ENCODE measurements around the gene CDCA7.
A peak's percentile ranks its signal among the peaks of the same experiment; 100 is the strongest.
"Not testable (repeated sequence)": the region's sequence is repeated elsewhere in the genome, so short reads cannot be mapped to it uniquely, and the experiment has no call there.

CDCA7 gene

DNA sequence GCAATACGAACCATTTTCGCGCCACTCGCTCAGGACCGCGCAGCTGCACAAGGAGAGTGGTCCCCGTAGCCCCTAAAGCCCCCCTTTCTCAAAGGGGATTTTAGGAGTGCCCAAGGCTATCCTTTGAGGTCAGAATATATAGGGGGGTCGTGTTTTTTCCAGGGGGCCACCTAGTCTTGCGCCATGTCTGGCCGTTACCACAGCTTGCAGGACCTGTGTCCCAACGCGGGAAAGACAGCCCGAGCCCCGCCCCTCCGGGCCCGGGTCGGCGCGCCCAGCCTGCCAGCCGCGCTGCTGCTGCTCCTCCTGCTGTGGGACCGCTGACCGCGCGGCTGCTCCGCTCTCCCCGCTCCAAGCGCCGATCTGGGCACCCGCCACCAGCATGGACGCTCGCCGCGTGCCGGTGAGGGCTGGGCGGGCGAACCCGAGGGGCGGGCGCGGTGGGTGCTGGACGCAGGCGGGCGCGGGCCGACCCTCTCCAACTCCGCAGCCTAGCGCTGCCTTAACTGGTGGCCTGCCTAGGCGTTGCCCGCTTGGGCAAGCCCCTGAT, at the start of gene CDCA7:
CDCA7 (plus strand) TSS at position 291 of the 550 bp plus-strand sequence; CDS start at position 383, 92 bp downstream.
- peak; percentile 54 for DNase-seq

DNA sequence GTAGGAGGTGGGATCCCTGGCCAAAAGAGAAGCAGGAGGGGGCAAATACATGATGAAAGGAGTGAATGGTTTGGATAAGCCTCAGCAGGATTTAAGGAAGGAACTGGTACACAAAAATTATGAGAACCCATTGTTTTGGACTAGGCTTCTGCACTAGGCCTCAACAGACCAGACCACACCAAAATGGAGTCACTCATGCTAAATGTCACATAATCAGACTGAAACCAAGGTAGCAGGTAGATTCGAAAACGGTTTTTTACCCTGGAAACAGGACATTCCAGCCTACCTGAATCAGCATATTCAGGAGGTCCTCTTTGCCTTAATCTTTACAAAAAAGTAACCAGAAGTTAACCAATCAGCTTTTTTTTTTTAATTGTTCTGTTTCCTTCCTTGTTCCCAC, 49.4 kb upstream of the CDCA7 start:
- no peak for DNase-seq

DNA sequence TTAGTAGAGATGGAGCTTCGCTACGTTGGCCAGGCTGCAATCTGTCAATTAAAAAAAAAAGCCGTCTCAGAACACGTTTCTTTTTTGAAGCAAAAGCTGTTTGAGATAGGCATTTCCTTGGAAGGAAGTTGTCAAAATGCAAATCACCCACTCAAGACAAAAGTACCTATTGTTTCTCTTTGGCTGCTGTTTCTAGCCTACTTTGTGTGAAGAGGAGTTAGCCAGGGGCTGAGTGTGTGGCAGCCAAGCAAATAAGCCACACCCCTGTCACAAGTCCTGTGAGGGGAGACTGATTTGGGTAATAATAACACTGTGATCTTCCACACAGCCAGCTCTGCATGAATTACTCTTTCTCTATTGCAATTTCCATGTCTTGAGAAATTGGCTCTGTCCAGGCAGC, 47.4 kb upstream of the CDCA7 start:
- no peak for DNase-seq

DNA sequence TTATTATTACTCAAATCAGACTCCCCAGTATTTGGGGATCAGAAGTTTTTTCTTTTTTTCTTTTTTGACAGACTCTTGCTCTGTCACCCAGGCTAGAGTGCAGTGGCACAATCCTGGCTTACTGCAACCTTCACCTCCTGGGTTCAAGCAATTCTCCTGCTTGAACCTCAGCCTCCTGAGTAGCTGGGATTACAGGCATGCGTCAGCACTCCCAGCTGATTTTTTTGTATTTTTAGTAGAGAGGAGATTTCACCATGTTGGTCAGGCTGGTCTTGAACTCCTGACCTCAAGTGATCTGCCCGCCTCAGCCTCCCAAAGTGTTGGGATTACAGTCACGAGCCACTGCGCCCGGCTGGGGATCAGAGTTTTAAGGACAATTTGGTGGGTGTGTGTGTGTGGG, 45.3 kb upstream of the CDCA7 start:
- DNase-seq: not testable (repeated sequence)

DNA sequence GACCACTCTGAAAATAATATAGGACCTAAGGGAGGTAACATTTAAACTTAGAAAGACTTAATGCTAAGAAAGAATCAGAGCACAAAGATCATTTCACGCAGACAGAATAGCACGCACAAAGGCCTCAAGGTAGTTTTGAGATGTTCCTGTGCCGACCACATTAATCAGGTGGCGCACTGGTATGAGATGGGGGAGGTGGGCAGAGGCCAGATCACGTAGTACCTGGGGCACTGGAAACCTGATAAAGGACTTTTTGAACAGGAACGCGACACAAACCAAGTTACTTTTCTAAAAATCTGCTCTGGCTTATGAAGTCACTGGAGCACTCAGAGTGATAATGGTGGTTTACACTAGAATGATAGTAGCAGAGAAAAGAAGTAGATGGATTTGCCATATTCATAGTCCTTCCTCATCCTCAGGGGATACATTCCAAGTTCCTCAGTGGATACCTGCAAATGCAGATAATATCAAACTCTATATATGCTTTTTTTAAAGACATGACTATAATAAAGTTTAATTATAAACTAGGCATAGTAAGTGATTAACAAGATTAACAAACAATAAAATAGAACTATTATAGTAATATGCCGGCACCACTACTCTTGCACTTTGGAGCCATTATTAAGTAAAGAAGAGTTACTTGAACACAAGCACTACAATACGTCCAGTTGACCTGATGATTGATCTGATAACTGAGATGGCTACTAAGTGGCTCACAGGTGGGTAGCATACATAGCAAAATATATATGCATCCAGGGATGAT, 42.6 kb upstream of the CDCA7 start:
- DNase-seq: no peak

DNA sequence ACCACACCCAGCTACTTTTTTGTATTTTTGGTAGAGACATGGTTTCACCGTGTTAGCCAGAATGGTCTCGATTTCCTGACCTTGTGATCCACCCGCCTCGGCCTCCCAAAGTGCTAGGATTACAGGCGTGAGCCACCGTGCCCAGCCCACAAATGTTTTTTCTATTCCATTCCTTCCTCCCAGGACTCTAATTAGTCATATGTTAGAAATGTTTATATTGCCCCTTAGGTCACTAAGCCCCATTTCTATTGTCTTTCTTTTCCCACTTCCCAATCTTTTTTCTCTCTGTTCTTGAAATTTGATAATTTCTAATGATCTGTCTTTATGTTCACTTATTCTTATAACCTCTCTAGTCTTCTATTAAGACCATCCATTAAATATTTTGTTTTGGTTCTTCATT, 31.3 kb upstream of the CDCA7 start:
- no peak for DNase-seq

DNA sequence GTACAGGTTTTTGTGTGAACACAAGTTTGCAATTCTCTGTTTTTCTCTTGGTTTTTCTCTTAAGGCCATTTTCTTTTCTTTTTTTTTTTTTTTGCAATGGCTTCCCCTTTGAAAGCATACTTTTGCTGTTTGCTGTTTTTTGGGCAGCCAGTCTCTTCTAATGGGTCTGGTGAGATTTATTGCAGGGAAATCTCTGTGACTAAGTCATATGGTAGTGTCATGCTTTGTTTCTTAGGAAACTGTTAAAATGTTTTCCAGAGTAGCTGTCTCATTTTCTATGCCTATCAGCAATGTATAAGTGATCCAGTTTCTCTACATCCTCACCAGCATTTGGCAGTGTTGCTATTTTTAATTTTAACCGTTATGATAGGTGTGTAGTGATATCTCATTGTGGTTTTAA, 27.9 kb upstream of the CDCA7 start:
- DNase-seq: no peak

DNA sequence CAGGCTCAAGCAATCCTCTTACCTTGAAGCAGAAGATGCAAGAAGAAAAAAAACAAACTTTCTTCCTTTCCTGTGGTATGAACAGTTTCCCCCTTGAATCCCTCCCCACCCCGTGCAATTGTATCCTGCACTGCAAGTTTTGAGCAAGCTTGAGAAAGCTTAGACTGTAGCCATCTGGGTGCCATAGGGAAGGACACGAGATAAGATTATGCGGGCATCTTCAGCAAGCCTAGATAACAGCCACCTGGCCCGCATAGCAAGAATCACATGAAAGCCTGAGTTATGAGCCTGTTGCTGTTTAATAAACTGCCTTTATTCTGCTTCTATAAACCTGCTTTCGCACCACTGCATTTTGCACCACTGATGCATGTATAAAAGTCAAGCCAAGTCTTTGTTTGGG, 27.3 kb upstream of the CDCA7 start:
- DNase-seq: no peak

DNA sequence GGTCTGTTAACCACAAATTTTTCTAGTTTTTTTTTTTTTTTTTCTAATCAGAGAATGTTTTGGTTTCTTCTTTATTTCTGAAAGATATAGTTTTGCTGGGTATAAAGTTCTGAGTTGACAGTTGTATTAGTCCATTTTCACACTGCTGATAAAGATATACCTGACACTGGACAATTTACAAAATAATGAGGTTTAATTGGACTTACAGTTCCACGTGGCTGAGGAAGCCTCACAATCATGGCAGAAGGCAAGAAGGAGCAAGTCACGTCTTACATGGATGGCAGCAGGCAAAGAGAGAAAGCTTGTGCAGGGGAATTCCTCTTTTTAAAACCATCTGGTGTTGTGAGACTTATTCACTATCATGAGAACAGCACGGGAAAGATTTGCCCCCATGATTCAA, 21.7 kb upstream of the CDCA7 start:
- not testable (repeated sequence) for DNase-seq

DNA sequence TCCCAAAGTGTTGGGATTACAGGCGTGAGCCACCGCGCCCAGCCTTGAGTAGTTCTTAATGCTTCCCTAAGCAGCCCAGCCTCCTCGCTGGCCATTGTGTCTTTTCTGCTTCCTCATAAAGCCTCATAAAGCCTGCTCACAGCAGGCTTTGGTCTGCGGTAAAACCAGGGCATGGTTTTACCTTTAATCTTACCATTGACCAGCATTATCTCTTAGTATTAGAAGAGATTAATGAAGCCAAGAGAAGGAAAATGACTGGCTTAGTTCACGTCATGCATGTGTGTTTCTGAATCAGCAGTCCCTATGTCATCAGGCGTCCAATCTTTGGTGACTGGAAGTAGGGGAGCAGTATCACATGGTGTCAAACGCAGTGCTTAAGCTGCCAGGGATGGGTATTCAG, 14.9 kb upstream of the CDCA7 start:
- no peak for DNase-seq

DNA sequence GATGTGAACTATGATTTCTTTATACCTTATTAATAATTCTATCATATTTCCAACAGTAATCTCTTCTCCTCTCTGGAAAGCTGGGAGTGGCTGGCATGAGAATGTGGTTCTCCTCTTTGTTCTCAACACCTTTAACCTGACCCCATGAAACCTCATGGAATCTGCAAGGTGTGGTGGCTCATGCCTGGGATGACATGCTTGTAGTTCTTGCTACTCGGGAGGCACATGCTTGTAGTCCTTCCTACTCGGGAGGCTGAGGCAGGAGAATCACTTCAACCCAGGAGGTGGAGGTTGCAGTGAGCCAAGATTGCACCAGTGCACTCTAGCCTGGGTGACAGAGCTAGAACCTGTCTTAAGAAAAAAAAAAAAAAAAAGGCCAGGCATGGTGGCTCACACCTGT, 10.8 kb upstream of the CDCA7 start:
- no peak for DNase-seq

DNA sequence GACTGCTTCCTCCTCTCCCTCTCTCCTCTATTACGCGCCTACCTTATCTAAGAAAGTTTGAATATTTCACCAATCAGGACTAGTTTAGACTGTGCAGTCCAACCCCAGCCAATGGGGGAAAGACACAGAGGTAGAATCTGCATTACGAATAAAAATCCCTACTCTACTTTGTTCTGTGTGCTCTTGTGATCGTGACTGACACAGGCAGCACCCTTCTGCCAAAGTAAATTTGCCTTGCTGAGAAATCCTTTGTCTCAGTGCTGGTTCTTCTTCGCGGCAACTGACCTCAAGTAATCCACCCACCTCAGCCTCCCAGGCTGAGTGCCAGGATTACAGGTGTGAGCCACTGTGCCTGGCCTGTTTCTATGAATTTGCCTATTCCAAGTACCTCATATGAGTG, 8.6 kb upstream of the CDCA7 start:
- no peak for DNase-seq

DNA sequence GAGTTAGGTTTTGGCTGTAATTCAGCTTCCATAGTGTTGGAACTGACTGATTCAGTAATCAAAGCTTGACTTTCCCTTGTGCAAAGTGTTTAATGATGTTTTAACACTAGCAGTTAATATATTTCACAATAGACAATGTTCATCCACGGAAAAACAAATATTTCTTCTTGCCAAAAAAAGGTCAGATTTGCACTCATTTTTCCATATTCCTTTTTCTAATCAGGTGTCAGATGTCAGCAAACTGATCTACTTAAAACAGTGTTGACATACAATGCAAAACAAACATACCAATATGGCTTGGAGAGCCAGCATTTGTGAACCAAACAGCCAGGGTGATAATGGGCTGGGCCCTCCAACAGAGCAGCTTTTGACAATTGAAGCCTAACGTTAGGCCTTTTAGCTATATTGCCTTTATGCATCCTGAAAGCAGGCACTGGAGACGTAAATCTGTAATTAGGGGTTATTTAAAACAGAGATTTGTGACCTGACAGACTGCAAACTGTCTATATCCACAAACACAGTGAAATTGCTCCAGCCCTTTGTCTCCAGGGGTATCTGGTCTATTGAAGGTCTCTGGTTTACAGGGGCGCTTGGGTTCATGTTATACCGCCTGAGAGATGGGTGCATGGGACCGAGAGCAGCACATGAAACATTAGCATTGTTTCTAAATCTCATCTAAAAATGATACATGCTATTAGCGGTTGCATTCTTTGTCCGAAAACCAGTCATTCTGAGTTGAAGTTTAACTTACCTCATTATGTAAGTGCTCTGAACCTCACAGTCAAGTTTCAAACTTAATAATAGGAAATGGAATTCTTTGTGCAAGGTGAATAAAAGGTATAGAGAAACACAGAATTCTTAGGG, 7.1 kb upstream of the CDCA7 start:
- DNase-seq: no peak

DNA sequence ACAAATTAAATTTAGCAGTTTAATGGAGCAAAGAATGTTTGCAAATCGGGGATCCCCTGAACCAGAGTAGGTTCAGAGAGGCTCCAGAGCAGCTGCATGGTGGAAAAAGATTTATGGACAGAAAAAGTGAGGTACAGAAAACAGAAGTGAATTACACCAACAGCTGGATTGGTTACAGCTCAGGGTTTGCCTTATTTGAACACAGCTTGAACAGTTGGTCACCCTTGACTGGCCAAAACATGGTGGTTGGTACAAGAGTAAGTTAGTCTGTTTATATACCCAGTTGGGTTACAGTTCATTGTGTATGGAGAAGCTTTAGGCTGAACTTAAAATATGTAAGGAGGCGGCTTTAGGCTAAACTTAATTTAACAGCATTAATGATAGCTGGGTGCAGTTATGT, 5.4 kb upstream of the CDCA7 start:
- DNase-seq: no peak

DNA sequence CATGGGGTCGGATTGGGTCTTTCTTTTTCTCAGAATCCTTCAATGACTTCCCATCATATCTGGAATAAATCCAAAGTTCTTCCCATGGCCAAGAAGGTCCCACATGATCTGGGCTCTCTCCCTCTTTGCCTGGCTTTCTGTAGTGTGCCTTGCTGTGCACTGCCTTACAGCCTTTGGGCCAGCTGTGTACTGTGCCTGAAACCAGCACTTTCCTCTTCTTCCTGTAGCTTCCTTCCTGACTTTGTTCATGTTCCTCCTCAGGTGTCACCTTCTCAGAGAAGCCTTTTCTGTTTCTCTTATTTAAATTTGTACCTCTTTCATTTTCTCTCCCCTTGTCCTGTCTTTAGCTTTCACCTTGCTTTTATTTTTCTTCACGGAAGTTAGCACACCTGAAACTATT, 4.3 kb upstream of the CDCA7 start:
- DNase-seq: no peak

DNA sequence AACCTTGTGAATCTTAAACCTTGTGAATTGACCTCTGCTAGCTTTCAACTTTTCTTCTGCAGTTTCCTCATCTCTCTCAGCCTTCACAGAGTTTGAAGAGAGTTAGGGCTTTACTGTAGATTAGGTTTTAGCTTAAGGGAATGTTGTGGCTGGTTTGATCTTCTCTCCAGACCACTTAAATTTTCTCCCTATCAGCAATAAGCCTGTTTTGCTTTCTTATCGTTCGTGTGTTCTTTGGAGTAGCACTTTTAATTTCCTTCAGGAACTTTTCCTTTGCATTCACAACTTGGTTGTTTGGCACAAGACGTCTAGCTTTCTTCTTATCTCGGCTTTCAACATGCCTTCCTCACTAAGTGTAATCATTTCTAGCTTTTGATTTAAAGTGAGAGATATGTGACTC, 2.8 kb upstream of the CDCA7 start:
- no peak for DNase-seq

DNA sequence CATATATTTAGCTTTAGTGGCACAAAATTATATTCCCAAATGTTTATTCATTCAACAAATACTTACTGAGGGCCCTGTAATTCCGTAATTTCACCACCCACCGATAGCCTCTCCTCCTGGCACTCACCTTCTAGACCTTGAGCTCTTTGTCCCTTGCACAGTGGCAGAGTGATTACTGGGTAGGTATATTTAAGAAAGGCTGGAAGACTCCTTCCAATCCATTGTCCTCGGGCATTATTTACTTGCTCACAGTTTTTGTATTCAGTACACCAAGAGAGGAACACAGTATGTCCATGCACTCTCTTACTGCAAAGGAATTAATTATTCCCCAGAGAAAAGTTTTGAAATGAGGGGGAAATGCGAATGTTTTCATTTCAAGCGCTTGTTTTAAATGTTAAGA, 1.1 kb upstream of the CDCA7 start:
- DNase-seq: no peak

DNA sequence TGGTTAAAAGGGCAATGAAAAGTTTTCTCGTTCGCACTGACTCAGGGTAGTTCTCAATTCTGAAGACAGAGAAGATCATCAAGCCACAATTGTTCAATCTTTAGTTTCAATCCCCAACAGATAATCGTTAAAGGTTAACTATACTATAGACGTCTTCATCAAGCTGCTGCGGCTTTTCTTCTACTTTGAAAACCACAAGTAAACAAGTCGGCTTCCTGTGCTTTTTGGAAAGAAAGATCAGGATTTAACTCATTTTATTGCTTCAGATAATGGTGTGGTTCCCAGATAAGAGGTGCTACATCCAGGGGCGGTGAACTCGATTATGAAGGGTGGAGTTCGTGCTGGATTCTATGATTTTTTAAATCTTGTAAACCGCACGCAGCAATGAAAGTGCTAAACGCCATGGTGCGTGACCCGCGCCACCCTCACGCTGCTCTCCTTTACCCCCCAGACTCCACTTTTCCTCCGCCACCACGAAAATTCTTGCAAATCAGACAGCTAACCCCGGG, 545 bp upstream of the CDCA7 start:
- no peak for DNase-seq

DNA sequence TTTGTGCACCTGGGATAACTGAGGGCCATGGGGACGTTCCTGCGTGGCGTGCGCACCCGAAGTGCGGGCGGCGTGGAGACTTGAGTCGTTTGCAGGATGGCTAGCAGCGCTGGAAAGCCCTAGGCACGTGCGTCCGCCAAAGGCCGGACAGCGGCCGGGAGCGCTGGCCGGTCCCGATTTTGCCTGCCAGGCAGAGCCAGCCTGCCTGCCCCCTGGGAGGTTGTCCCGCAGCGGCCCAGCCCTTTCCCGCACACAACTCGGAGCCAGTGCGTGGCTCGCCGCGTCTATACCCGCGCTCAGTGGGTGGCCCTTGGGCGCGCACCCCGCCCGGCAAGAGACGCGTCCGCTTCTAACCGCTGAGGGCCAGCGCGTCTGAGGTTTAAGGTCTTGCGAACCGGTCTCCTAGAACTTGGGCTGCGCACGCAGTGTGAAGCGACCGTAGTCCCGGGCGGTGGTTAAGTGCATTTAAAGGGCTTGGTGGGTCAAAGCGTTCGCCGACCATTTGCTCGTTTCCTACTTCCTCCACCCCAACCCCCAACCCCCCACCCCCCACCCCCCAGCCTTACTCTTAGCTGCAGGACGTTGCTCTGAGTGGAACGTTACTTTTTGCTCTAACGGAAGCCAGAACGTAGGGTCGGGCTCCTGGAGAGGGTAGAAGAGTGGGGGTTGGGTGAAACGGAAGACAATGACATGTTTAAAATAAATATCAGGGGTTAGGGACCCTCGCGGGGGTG, 627 bp downstream of the CDCA7 start:
- DNase-seq: peak; percentile 49

DNA sequence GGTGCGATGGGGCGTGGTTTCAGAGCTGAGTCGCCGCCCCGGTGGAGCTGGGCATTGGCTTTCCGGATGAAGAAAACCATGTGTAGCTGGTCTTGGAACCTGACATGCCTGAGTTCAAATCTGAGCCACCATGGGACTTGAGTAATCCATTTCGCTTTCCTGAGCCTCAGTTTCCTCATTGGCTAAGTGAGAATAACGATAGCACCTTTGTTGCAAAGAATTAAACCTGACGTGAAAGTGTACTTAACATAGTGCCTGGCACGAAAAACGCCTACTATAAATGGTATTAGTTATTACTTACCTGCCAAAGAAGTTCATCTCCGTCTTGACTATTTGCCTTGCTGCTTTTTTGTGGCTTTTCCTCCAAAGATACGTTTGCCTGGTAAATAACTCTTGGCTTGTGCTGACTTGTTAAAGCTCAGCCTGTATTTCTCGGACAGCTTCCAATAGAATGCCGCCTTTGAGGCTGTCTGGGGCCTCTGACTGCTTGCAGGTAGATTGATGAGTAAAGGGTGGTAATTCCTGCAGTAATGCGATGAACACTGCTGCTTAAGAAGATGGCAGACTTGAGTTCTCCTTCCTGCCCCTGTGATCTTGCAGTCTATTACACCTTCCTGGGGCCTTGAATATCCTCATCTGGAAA, 1.3 kb downstream of the CDCA7 start:
- no peak for DNase-seq

DNA sequence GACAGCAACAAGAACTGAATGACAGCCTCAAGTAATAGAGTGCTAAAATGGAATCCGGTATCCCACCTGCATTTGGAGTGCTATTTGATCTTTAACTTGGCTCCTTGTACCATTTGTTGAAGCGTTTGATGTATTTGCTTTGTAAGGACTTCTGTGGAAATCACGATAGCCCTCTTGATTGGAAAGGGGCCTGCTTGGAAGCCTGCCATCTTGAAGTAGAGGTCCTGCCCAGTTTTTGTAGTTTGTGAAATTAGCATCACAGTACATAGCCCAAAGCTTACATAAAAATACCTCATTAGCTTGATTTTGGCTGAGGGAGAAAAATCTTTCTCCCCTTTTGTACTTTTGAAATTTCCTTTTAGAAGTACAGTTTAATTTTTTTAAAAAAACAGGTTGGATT, 2.7 kb downstream of the CDCA7 start:
- no peak for DNase-seq

DNA sequence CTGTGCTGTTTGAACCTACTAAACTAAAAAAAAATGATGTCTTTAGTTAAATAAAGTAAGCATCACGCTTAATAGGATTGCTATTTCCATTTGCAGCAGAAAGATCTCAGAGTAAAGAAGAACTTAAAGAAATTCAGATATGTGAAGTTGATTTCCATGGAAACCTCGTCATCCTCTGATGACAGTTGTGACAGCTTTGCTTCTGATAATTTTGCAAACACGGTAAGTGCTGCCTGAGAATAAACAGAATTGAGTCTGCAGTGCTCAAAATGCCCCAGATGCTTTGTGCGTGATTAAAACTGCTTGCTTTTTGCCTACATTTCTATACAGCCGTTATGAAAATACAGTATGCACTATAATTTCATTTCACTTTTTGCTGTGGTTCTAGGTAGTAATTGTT, 3.9 kb downstream of the CDCA7 start:
- DNase-seq: no peak

DNA sequence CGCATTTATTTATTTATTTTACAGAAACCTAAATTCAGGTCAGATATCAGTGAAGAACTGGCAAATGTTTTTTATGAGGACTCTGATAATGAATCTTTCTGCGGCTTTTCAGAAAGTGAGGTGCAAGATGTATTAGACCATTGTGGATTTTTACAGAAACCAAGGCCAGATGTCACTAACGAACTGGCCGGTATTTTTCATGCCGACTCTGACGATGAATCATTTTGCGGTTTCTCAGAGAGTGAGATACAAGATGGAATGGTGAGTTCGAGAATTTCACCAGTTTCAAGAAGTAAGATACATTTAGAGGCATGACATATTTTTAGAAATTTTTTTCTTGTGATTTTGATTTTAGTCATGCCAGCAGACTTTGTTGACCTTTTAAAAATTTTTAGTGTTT, 4.6 kb downstream of the CDCA7 start:
- no peak for DNase-seq
